ENCODE measurements around the gene RDH13. TPM values are rescaled to one million over a fixed set of nuclear protein-coding genes. Genes with fewer than 3 reads are reported as not detected.

Gene RDH13
- total and polyA plus RNA-seq, 10 of the 15 experiments (the other 5 are each of a cell fraction or from before 2014, with no cell fraction given) = 1.3 to 11.6 (median 8.9) TPM

DNA sequence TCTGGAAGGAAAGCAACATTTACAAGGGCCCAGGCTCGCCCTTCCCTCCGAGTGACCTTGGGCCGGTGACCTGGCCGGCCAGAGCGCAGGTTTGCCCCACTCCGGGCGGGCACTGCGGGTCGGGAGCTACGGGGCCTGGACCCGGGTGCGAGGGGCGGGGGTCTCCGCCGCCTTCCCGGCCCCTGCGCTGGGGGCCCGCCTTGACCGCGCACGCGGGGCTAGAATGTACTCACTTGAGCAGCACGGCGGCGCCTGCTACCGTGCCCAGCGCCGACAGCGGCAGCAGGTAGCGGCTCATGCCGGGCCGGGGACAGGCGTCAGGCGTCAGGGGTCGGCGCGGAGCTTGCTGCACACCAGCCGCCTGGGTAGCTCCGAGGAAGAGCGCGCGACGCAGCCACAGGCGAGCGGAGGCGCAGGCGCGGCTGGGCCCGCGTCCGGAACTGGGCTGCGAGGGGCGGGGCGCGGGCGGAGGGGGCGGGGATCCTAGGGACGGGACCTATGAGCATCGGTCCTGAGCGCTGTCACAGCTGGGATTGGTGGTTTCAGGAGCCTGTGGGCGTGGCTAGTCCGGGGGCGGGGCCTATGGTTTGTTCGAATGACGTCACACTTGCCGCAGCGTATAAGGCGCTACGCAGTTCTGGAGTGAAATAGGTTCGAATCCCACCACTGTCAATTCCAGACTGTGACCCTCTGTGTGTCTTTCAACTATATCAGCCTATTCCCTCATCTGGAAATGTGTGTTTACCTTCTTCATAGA is at the start of gene RDH13 (continued):
- TF ChIP-seq PKNOX1 (IDR thresholded peaks at IDR 0.05) = peak; percentile 68; the same call in 1 of the 2 replicates
- TF ChIP-seq POLR2AphosphoS2 (IDR thresholded peaks at IDR 0.05; ENCODE audit: low read depth, low read length) = no peak
- TF ChIP-seq HCFC1 (IDR thresholded peaks at IDR 0.05; ENCODE audit: low read length) = no peak
- TF ChIP-seq NFYA (IDR thresholded peaks at IDR 0.05; ENCODE audit: borderline replicate concordance, low read depth, low read length) = no peak; the same call in 1 of the 2 replicates
- peak; percentile 91 for TF ChIP-seq SP1 (IDR thresholded peaks at IDR 0.05; ENCODE audit: low read depth, low read length)
- no peak for TF ChIP-seq CBX5 (IDR thresholded peaks at IDR 0.05; ENCODE audit: low read depth)
- TF ChIP-seq USF1 (IDR thresholded peaks at IDR 0.05; ENCODE audit: borderline replicate concordance, extremely low read length, insufficient read depth, low read depth, low read length) = no peak
- no peak for TF ChIP-seq EZH2 (IDR thresholded peaks at IDR 0.05; ENCODE audit: borderline replicate concordance, control insufficient read depth, low read depth, low read length)
- no peak for TF ChIP-seq CHD2 (IDR thresholded peaks at IDR 0.05; ENCODE audit: borderline replicate concordance, low read depth, low read length)
- no peak for TF ChIP-seq PAX8 (IDR thresholded peaks at IDR 0.05)
- TF ChIP-seq ZNF687 (IDR thresholded peaks at IDR 0.05) = no peak
- TF ChIP-seq NKRF (conservative IDR thresholded peaks at IDR 0.05) = peak; percentile 49; the same call in 1 of the 2 replicates
- TF ChIP-seq USF2 (IDR thresholded peaks at IDR 0.05; ENCODE audit: borderline replicate concordance, low read depth, low read length) = no peak
- TF ChIP-seq TCF12 (IDR thresholded peaks at IDR 0.05; ENCODE audit: low read depth, low read length) = no peak
- peak; percentile 54 for TF ChIP-seq NRF1 (conservative IDR thresholded peaks at IDR 0.05; ENCODE audit: low read depth, low read length)
- no peak for TF ChIP-seq PAX5 (IDR thresholded peaks at IDR 0.05; ENCODE audit: borderline replicate concordance, low read depth, low read length)
- no peak for TF ChIP-seq MEF2A (IDR thresholded peaks at IDR 0.05; ENCODE audit: insufficient read depth, low read depth, low read length)
- peak; percentile 47; the same call in 1 of the 2 replicates for TF ChIP-seq POLR2AphosphoS5 (IDR thresholded peaks at IDR 0.05; ENCODE audit: low read length)
- no peak for TF ChIP-seq ZSCAN29 (IDR thresholded peaks at IDR 0.05)
- peak; percentile 66; the same call in 1 of the 2 replicates for TF ChIP-seq JUND (IDR thresholded peaks at IDR 0.05; ENCODE audit: low read depth, low read length)

Measured in GM12878 (cell line).